Measurements from ENCODE around the gene ETNK1. TPM values are rescaled to one million over a fixed set of nuclear protein-coding genes. Genes with fewer than 3 reads are reported as not detected.
"Not testable (repeated sequence)": the region's sequence is repeated elsewhere in the genome, so short reads cannot be mapped to it uniquely, and the experiment has no call there.

ETNK1 gene
- total and polyA plus RNA-seq, 2 donors (not counting 1 experiment from before 2014, with no cell fraction given) = 19.4 to 106 TPM

GRCh38 chr12:22691319-22691718, 66.3 kb downstream of the ETNK1 start:
- H3K79me2 ChIP-seq (ENCODE audit: control insufficient read depth, insufficient read depth, low read length) = no peaks in the 10 kb centered on the region
- Mint-ChIP-seq H3K4me1 (peaks cover 18% of the 10 kb centered on the region), H3K9me3 (ENCODE audit: insufficient read depth) (peaks cover 8% of the 10 kb centered on the region), H3K27ac (no peak overlapping the region), H3K27me3 (no peaks in the 10 kb centered on the region), H3K4me3 (no peak overlapping the region)
- POLR2A ChIA-PET = no interaction called here
- H3K4me3 ChIP-seq (ENCODE audit: control extremely low read depth in 1 of 5, extremely low read depth in 1 of 5, insufficient read depth in 1 of 5, low read depth in 2 of 5, low read length in 4 of 5) = no peak overlapping the region
- H3K9me3 ChIP-seq (ENCODE audit: control extremely low read depth in 1 of 3, control insufficient read depth in 2 of 3, insufficient read depth in 1 of 3, low read length in 2 of 3) = peaks cover 2 to 20% (median 6%) of the 10 kb centered on the region in 3 donors
- no peaks in the 10 kb centered on the region for H3K36me3 ChIP-seq (replicated peaks in 1 of 2; ENCODE audit: control extremely low read depth in 1 of 2, control insufficient read depth in 1 of 2, extremely low read depth in 1 of 2, insufficient read depth in 2 of 2, low read length in 1 of 2)
- H3K4me1 ChIP-seq (ENCODE audit: control insufficient read depth in 2 of 2, insufficient read depth in 2 of 2, low read length in 2 of 2) = peaks cover 11 to 14% of the 10 kb centered on the region in 2 donors
- no peaks in the 10 kb centered on the region for H4K20me1 ChIP-seq (ENCODE audit: control insufficient read depth, insufficient read depth, low read length, poor library complexity, severe bottlenecking)
- CTCF ChIA-PET = no interaction called here
- no CpG with 5 or more reads among the region's 2 CpGs for WGBS (ENCODE audit: insufficient coverage)
- no peak overlapping the region for H2AFZ ChIP-seq (ENCODE audit: insufficient read depth, low read depth, low read length, poor library complexity, severe bottlenecking)
- H3K27me3 ChIP-seq (replicated peaks in 1 of 4; ENCODE audit: control extremely low read depth in 1 of 4, control insufficient read depth in 3 of 4, insufficient read depth in 4 of 4, low read length in 3 of 4) = no peaks in the 10 kb centered on the region
- DNase-seq (no peak), ATAC-seq (ENCODE audit: low read depth) (no peak)
- H3K4me2 ChIP-seq (replicated peaks; ENCODE audit: low read depth, low read length, poor library complexity, severe bottlenecking) = no peak overlapping the region
- intact Hi-C loops (cut with micrococcal nuclease) = no loop called here
- H3K9ac ChIP-seq (ENCODE audit: low read length) = no peak overlapping the region
- TF ChIP-seq CTCF (IDR thresholded peaks at IDR 0.05) (no peak), EZH2 (IDR thresholded peaks at IDR 0.05; ENCODE audit: borderline replicate concordance, insufficient read depth, low read depth, low read length, poor library complexity, severe bottlenecking) (no peak)
- H3K27ac ChIP-seq (ENCODE audit: low read length in 2 of 2) = no peak overlapping the region

GRCh38 chr12:22692467-22692866, 67.5 kb downstream of the ETNK1 start:
- H3K4me3 ChIP-seq (ENCODE audit: control extremely low read depth in 1 of 5, extremely low read depth in 1 of 5, insufficient read depth in 1 of 5, low read depth in 2 of 5, low read length in 4 of 5); H2AFZ ChIP-seq (ENCODE audit: insufficient read depth, low read depth, low read length, poor library complexity, severe bottlenecking); H3K4me1 ChIP-seq (ENCODE audit: control insufficient read depth in 2 of 2, insufficient read depth in 2 of 2, low read length in 2 of 2); H3K27me3 ChIP-seq (replicated peaks in 1 of 4; ENCODE audit: control extremely low read depth in 1 of 4, control insufficient read depth in 3 of 4, insufficient read depth in 4 of 4, low read length in 3 of 4); H3K27ac ChIP-seq (ENCODE audit: low read length in 2 of 2); H3K9me3 Mint-ChIP-seq (ENCODE audit: insufficient read depth); CTCF ChIA-PET; ATAC-seq (ENCODE audit: low read depth); DNase-seq; H3K27me3 Mint-ChIP-seq; H3K36me3 ChIP-seq (replicated peaks in 1 of 2; ENCODE audit: control extremely low read depth in 1 of 2, control insufficient read depth in 1 of 2, extremely low read depth in 1 of 2, insufficient read depth in 2 of 2, low read length in 1 of 2); intact Hi-C loops (cut with micrococcal nuclease); H3K4me2 ChIP-seq (replicated peaks; ENCODE audit: low read depth, low read length, poor library complexity, severe bottlenecking); H3K4me3 Mint-ChIP-seq; POLR2A ChIA-PET; H3K9ac ChIP-seq (ENCODE audit: low read length); H4K20me1 ChIP-seq (ENCODE audit: control insufficient read depth, insufficient read depth, low read length, poor library complexity, severe bottlenecking); H3K79me2 ChIP-seq (ENCODE audit: control insufficient read depth, insufficient read depth, low read length): not testable (repeated sequence)
- peaks cover 10% of the 10 kb centered on the region for H3K4me1 Mint-ChIP-seq
- H3K9me3 ChIP-seq (ENCODE audit: control extremely low read depth in 1 of 3, control insufficient read depth in 2 of 3, insufficient read depth in 1 of 3, low read length in 2 of 3) = peaks cover 2 to 20% (median 6%) of the 10 kb centered on the region in 3 donors
- H3K27ac Mint-ChIP-seq = peak overlapping the region; percentile 53
- no CpG with 5 or more reads among the region's 1 CpG for WGBS (ENCODE audit: insufficient coverage)
